DOHH2 (cell line): ENCODE data around the gene ADM.
A peak's percentile ranks its signal among the peaks of the same experiment; 100 is the strongest.

ENCODE experiments used
- H3F3A ChIP-seq: fragments of 200-600 bp; sonication (generic), shearing (Covaris generic); 2 replicates; pipeline ENCODE4 v1.6.0; 2016; ENCODE audit warnings: antibody characterized with exemption, mild to moderate bottlenecking; ENCODE audit not compliant: control insufficient read depth, insufficient read depth
- H3K27ac ChIP-seq: fragments of 200-600 bp; sonication (generic); 2 replicates; pipeline ENCODE4 v1.5.1; 2014; ENCODE audit warnings: low read depth, mild to moderate bottlenecking, low read length, moderate library complexity
- H3K27me3 ChIP-seq: fragments of 200-600 bp; sonication (generic); 2 replicates; pipeline ENCODE4 v1.6.1; 2014; ENCODE audit warnings: mild to moderate bottlenecking, low read length, mixed read lengths; ENCODE audit not compliant: control insufficient read depth
- H3K36me3 ChIP-seq: fragments of 200-600 bp; sonication (generic); 2 replicates; pipeline ENCODE4 v1.6.1; 2014; ENCODE audit warnings: mild to moderate bottlenecking, low read length, moderate library complexity, mixed read lengths; ENCODE audit not compliant: control insufficient read depth
- H3K4me1 ChIP-seq: fragments of 200-600 bp; sonication (generic); 2 replicates; pipeline ENCODE4 v1.6.1; 2014; ENCODE audit warnings: mild to moderate bottlenecking, low read length, mixed read lengths; ENCODE audit not compliant: control insufficient read depth
- H3K4me2 ChIP-seq: fragments of 200-600 bp; sonication (generic); 2 replicates; pipeline ENCODE4 v1.6.0; 2014; ENCODE audit warnings: mild to moderate bottlenecking, low read length, moderate library complexity
- H3K4me3 ChIP-seq: fragments of 200-600 bp; sonication (generic); 2 replicates; pipeline ENCODE4 v1.5.1; 2014; ENCODE audit warnings: mild to moderate bottlenecking, low read length, mixed read lengths
- H3K79me2 ChIP-seq: fragments of 200-600 bp; sonication (generic); 2 replicates; pipeline ENCODE4 v1.6.1; 2014; ENCODE audit warnings: mild to moderate bottlenecking, low read length, mixed read lengths; ENCODE audit not compliant: control insufficient read depth
- H3K9me2 ChIP-seq: fragments of 200-600 bp; sonication (generic); replicated peaks from 2 replicates; pipeline ENCODE4 v1.6.1; 2014; ENCODE audit warnings: mild to moderate bottlenecking, low read length, mixed read lengths; ENCODE audit not compliant: control insufficient read depth
- H3K9me3 ChIP-seq: fragments of 200-600 bp; sonication (generic); 2 replicates; pipeline ENCODE4 v1.6.1; 2014; ENCODE audit warnings: antibody characterized with exemption, low read length, mixed read lengths; ENCODE audit not compliant: control insufficient read depth, insufficient read depth
- H4K20me1 ChIP-seq: fragments of 200-600 bp; sonication (generic); 2 replicates; pipeline ENCODE4 v1.6.0; 2014; ENCODE audit warnings: low read depth, mild to moderate bottlenecking, antibody characterized with exemption, low read length, moderate library complexity; ENCODE audit not compliant: control insufficient read depth, insufficient read depth
- CTCF ChIP-seq: fragments of 200-600 bp; sonication (generic); IDR thresholded peaks from one replicate; pipeline ENCODE4 v1.5.1; 2014; ENCODE audit warnings: antibody characterized with exemption, mild to moderate bottlenecking, low read depth, low read length; ENCODE audit not compliant: poor library complexity, severe bottlenecking
- EZH2phosphoT487 ChIP-seq: fragments of 200-600 bp; sonication (generic); IDR thresholded peaks from 2 replicates; pipeline ENCODE4 v1.6.1; 2017; ENCODE audit warnings: borderline replicate concordance, mild to moderate bottlenecking, antibody characterized with exemption, low read length, moderate library complexity, mixed read lengths

ADM gene

GRCh38 chr11:10291801-10292638, 12.9 kb upstream of the ADM start:
- Histone ChIP-seq H3K4me3 (no peak overlapping the region), H3K9me3 (no peaks in the 10 kb centered on the region), H3K27me3 (peaks cover 29% of the 10 kb centered on the region), H3K27ac (no peak overlapping the region), H3F3A (peaks cover 4% of the 10 kb centered on the region; the same call in 1 of the 2 replicates), H3K4me1 (peaks cover 29% of the 10 kb centered on the region), H3K4me2 (peak overlapping the region; percentile 8; the same call in 1 of the 2 replicates), H3K36me3 (no peaks in the 10 kb centered on the region), H3K9me2 (no peaks in the 10 kb centered on the region), H3K79me2 (peaks cover 5% of the 10 kb centered on the region; the same call in 1 of the 2 replicates), H4K20me1 (no peaks in the 10 kb centered on the region)
- TF ChIP-seq EZH2phosphoT487: no peak
- no peak for TF ChIP-seq CTCF

GRCh38 chr11:10293423-10294289, 11.2 kb upstream of the ADM start, which contains the start of gene SBF2:
Gene SBF2, minus strand, starts transcription at chr11:10294219. Its CDS starts 150 bp downstream, at chr11:10294069.
- peak within 1 kb of the TSS; percentile 97 for H3K4me3 ChIP-seq
- H3K36me3 ChIP-seq: no peaks in the 10 kb centered on the region
- H3K27me3 ChIP-seq: peaks cover 35% of the 10 kb centered on the region
- H3F3A ChIP-seq: peaks cover 6% of the 10 kb centered on the region; the same call in 1 of the 2 replicates
- no peaks in the 10 kb centered on the region for H3K9me2 ChIP-seq
- no peak for TF ChIP-seq CTCF
- H3K9me3 ChIP-seq: no peaks in the 10 kb centered on the region
- peaks cover 5% of the 10 kb centered on the region; the same call in 1 of the 2 replicates for H3K79me2 ChIP-seq
- H3K4me1 ChIP-seq: peaks cover 29% of the 10 kb centered on the region
- no peak within 1 kb of the TSS for H3K27ac ChIP-seq
- H4K20me1 ChIP-seq: no peaks in the 10 kb centered on the region
- H3K4me2 ChIP-seq: peak within 1 kb of the TSS; percentile 100

GRCh38 chr11:10294290-10294953, 10.5 kb upstream of the ADM start:
- peaks cover 5% of the 10 kb centered on the region; the same call in 1 of the 2 replicates for H3K79me2 ChIP-seq
- H4K20me1 ChIP-seq: no peaks in the 10 kb centered on the region
- no peaks in the 10 kb centered on the region for H3K36me3 ChIP-seq
- TF ChIP-seq EZH2phosphoT487: no peak
- no peak for TF ChIP-seq CTCF
- H3K27me3 ChIP-seq: peaks cover 37% of the 10 kb centered on the region
- H3K27ac ChIP-seq: no peak overlapping the region
- peak overlapping the region; percentile 100 for H3K4me2 ChIP-seq
- H3K4me1 ChIP-seq: peaks cover 29% of the 10 kb centered on the region
- H3F3A ChIP-seq: peaks cover 6% of the 10 kb centered on the region; the same call in 1 of the 2 replicates
- no peaks in the 10 kb centered on the region for H3K9me2 ChIP-seq
- H3K4me3 ChIP-seq: peak overlapping the region; percentile 97
- no peaks in the 10 kb centered on the region for H3K9me3 ChIP-seq
